Hindlimb muscle (tissue), 1 donor: Measurements from ENCODE around the gene BIK. TPM values are rescaled to one million over a fixed set of nuclear protein-coding genes. Genes with fewer than 3 reads are reported as not detected.
"Not testable (repeated sequence)": the region's sequence is repeated elsewhere in the genome, so short reads cannot be mapped to it uniquely, and the experiment has no call there.

ENCODE experiments used
- DNase-seq: peaks from one replicate; pipeline ENCODE4 v3.0.0-alpha.2; 2013
- polyA plus RNA-seq: library from polyadenylated mRNA; unstranded; fragments of 120-200 nt; gene quantifications from one replicate; pipeline ENCODE4 v1.2.1, GENCODE V29; 2013; ENCODE audit not compliant: insufficient read length

Gene BIK
- not detected for polyA plus RNA-seq

GRCh38 chr22:43110444-43110926 lies at the start of gene BIK:
BIK (plus strand) TSS chr22:43110750; CDS start chr22:43124023, 13,273 bp downstream.
- no peak for DNase-seq

- DNase-seq: no peak
Measured at GRCh38 chr22:43066134-43066533, 44.4 kb upstream of the BIK start.

GRCh38 chr22:43066844-43067385 lies 43.6 kb upstream of the BIK start:
- no peak for DNase-seq

- no peak for DNase-seq
Measured at GRCh38 chr22:43077121-43077877, 33.3 kb upstream of the BIK start.

GRCh38 chr22:43078522-43078921 lies 32.0 kb upstream of the BIK start:
- no peak for DNase-seq

GRCh38 chr22:43079742-43080141 lies 30.8 kb upstream of the BIK start:
- no peak for DNase-seq

- DNase-seq: no peak
Measured at GRCh38 chr22:43080616-43081015, 29.9 kb upstream of the BIK start.

- DNase-seq: no peak
Measured at GRCh38 chr22:43081968-43082367, 28.6 kb upstream of the BIK start.

GRCh38 chr22:43085658-43086606 lies 24.6 kb upstream of the BIK start:
- DNase-seq: no peak

GRCh38 chr22:43088627-43088983 lies 21.9 kb upstream of the BIK start:
- peak; percentile 8 for DNase-seq

- peak; percentile 88 for DNase-seq
Measured at GRCh38 chr22:43088984-43089717, 21.4 kb upstream of the BIK start, which contains the start of gene TTLL1. TTLL1 (minus strand) TSS chr22:43089391; CDS start chr22:43075586, 13,805 bp downstream.

GRCh38 chr22:43090130-43090789 lies 20.3 kb upstream of the BIK start:
- DNase-seq: peak; percentile 56

GRCh38 chr22:43092085-43092484 lies 18.5 kb upstream of the BIK start:
- DNase-seq: no peak

GRCh38 chr22:43094085-43094484 lies 16.5 kb upstream of the BIK start:
- no peak for DNase-seq

GRCh38 chr22:43094551-43094950 lies 16.0 kb upstream of the BIK start:
- no peak for DNase-seq

GRCh38 chr22:43096420-43096819 lies 14.1 kb upstream of the BIK start:
- DNase-seq: no peak

GRCh38 chr22:43098356-43098755 lies 12.2 kb upstream of the BIK start:
- DNase-seq: no peak

GRCh38 chr22:43099095-43099494 lies 11.5 kb upstream of the BIK start:
- DNase-seq: no peak

GRCh38 chr22:43100225-43100624 lies 10.3 kb upstream of the BIK start:
- DNase-seq: no peak

- DNase-seq: no peak
Measured at GRCh38 chr22:43101306-43101705, 9.2 kb upstream of the BIK start.

- not testable (repeated sequence) for DNase-seq
Measured at GRCh38 chr22:43104056-43104625, 6.4 kb upstream of the BIK start.
